HEK293 (cell line): ENCODE results near the gene PTPRJ.

Source experiments
- CTCF ChIA-PET: fragments of 350-600 bp; formaldehyde crosslinking; extraction: SDS; loops from one replicate; lab custom pipeline; 2021; ENCODE audit warnings: antibody characterized with exemption; lab: Yijun Ruan, JAX
- POLR2A ChIA-PET: fragments of 300-600 bp; formaldehyde crosslinking; extraction: SDS; loops from one replicate; lab custom pipeline; 2020; ENCODE audit warnings: antibody characterized with exemption, inconsistent platforms; lab: Yijun Ruan, JAX
- H3K27ac ChIP-seq: fragments of 200-500 bp; sonication (Bioruptor generic); 2 replicates; pipeline ENCODE4 v1.5.1; 2014; ENCODE audit warnings: low read depth, low read length, control low read depth, inconsistent platforms; ENCODE audit errors: extremely low read depth
- H3K36me3 ChIP-seq, 2 experiments: fragments of 200-500 bp in 1 of 2; sonication (Bioruptor generic) in 1 of 2; 1 replicate in 1 of 2; 2 replicates in 1 of 2; pipeline ENCODE4 v1.5.1; 2014 to 2017; ENCODE audit warnings: inconsistent platforms in 2 of 2, low read length in 2 of 2; ENCODE audit not compliant: control insufficient read depth in 2 of 2, insufficient read depth in 1 of 2
- H3K4me1 ChIP-seq: fragments of 200-500 bp; sonication (Bioruptor generic); 2 replicates; pipeline ENCODE4 v1.5.1; 2014; ENCODE audit warnings: mild to moderate bottlenecking, low read length, inconsistent platforms; ENCODE audit not compliant: control insufficient read depth, insufficient read depth
- H3K4me3 ChIP-seq: 2 replicates; pipeline ENCODE4 v1.5.1; 2011; ENCODE audit warnings: low read depth, mild to moderate bottlenecking, control low read depth, low read length, moderate library complexity
- H3K9me3 ChIP-seq: fragments of 200-500 bp; sonication (Bioruptor generic); 2 replicates; pipeline ENCODE4 v1.5.1; 2014; ENCODE audit warnings: low read depth, low read length, inconsistent platforms; ENCODE audit not compliant: control insufficient read depth, insufficient read depth
- BCL6B ChIP-seq: fragments of 450-650 bp; formaldehyde crosslinking; IDR thresholded peaks from 2 replicates; pipeline ENCODE4 v1.5.1; 2017; ENCODE audit warnings: missing biosample characterization, missing genetic modification characterization
- EGR2 ChIP-seq: fragments of 450-650 bp; formaldehyde crosslinking; IDR thresholded peaks from 2 replicates; pipeline ENCODE4 v1.5.1; 2016; ENCODE audit warnings: low read depth, missing biosample characterization, missing genetic modification characterization
- ELK4 ChIP-seq: IDR thresholded peaks from 2 replicates; pipeline ENCODE4 v1.6.1; 2011; ENCODE audit warnings: mild to moderate bottlenecking, low read depth, low read length, borderline replicate concordance
- HOXD13 ChIP-seq: sonication (generic); formaldehyde crosslinking; IDR thresholded peaks from 2 replicates; pipeline ENCODE4 v1.8.0; 2022; ENCODE audit warnings: missing genetic modification reagents, borderline replicate concordance
- PRDM1 ChIP-seq: fragments of 450-650 bp; formaldehyde crosslinking; IDR thresholded peaks from 2 replicates; pipeline ENCODE4; 2016; ENCODE audit warnings: missing biosample characterization, missing genetic modification characterization
- PRDM4 ChIP-seq: fragments of 450-650 bp; formaldehyde crosslinking; IDR thresholded peaks from 2 replicates; pipeline ENCODE4 v1.5.1; 2017; ENCODE audit warnings: missing biosample characterization, missing genetic modification characterization
- REST ChIP-seq: fragments of 450-650 bp; formaldehyde crosslinking; IDR thresholded peaks from 2 replicates; pipeline ENCODE4 v1.5.1; 2016; ENCODE audit warnings: missing biosample characterization, missing genetic modification characterization
- SP3 ChIP-seq: fragments of 450-650 bp; formaldehyde crosslinking; IDR thresholded peaks from 2 replicates; pipeline ENCODE4 v1.5.1; 2016; ENCODE audit warnings: missing biosample characterization, missing genetic modification characterization
- ZEB2 ChIP-seq: fragments of 450-650 bp; formaldehyde crosslinking; IDR thresholded peaks from 2 replicates; pipeline ENCODE4 v1.5.1; 2016; ENCODE audit warnings: missing biosample characterization, missing genetic modification characterization
- ZFP3 ChIP-seq: fragments of 450-650 bp; formaldehyde crosslinking; IDR thresholded peaks from 2 replicates; pipeline ENCODE4 v1.5.1; 2016; ENCODE audit warnings: low read depth, missing biosample characterization, missing genetic modification characterization
- ZNF112 ChIP-seq: fragments of 450-650 bp; formaldehyde crosslinking; IDR thresholded peaks from 2 replicates; pipeline ENCODE4 v1.5.0; 2017; ENCODE audit warnings: missing biosample characterization, missing genetic modification characterization
- ZNF221 ChIP-seq: fragments of 450-650 bp; formaldehyde crosslinking; IDR thresholded peaks from 2 replicates; pipeline ENCODE4 v1.5.1; 2017; ENCODE audit warnings: missing biosample characterization, missing genetic modification characterization, borderline replicate concordance
- ZNF266 ChIP-seq: fragments of 450-650 bp; formaldehyde crosslinking; IDR thresholded peaks from 2 replicates; pipeline ENCODE4 v1.5.1; 2016; ENCODE audit warnings: missing biosample characterization, missing genetic modification characterization, low read depth
- ZNF292 ChIP-seq: fragments of 450-650 bp; formaldehyde crosslinking; IDR thresholded peaks from 2 replicates; pipeline ENCODE4 v1.5.1; 2016; ENCODE audit warnings: low read depth, missing biosample characterization, missing genetic modification characterization, borderline replicate concordance
- ZNF37A ChIP-seq: fragments of 450-650 bp; IDR thresholded peaks from 2 replicates; pipeline ENCODE4 v1.5.1; 2018; ENCODE audit warnings: missing biosample characterization, missing genetic modification characterization
- ZNF571 ChIP-seq: fragments of 450-650 bp; formaldehyde crosslinking; IDR thresholded peaks from 2 replicates; pipeline ENCODE4 v1.5.0; 2017; ENCODE audit warnings: missing biosample characterization, missing genetic modification characterization
- ZNF629 ChIP-seq: fragments of 450-650 bp; formaldehyde crosslinking; IDR thresholded peaks from 2 replicates; pipeline ENCODE4 v1.5.1; 2017; ENCODE audit warnings: missing biosample characterization, missing genetic modification characterization
- ZNF777 ChIP-seq: fragments of 450-650 bp; formaldehyde crosslinking; IDR thresholded peaks from 2 replicates; pipeline ENCODE4 v1.5.1; 2017; ENCODE audit warnings: missing biosample characterization, missing genetic modification characterization, borderline replicate concordance
- ZNF785 ChIP-seq: fragments of 450-650 bp; formaldehyde crosslinking; IDR thresholded peaks from 2 replicates; pipeline ENCODE4 v1.5.1; 2016; ENCODE audit warnings: missing biosample characterization, missing genetic modification characterization
- ZSCAN18 ChIP-seq: fragments of 450-650 bp; formaldehyde crosslinking; IDR thresholded peaks from 2 replicates; pipeline ENCODE4 v1.5.1; 2016; ENCODE audit warnings: missing biosample characterization, missing genetic modification characterization
- ZSCAN23 ChIP-seq: fragments of 450-650 bp; formaldehyde crosslinking; IDR thresholded peaks from 2 replicates; pipeline ENCODE4 v1.5.1; 2016; ENCODE audit warnings: missing biosample characterization, missing genetic modification characterization
- ZXDB ChIP-seq: fragments of 450-650 bp; formaldehyde crosslinking; IDR thresholded peaks from 2 replicates; pipeline ENCODE4 v1.5.1; 2016; ENCODE audit warnings: missing biosample characterization, missing genetic modification characterization

PTPRJ gene

GRCh38 chr11:48019217-48019584 is 38.8 kb downstream of the PTPRJ start (continued):
- TF ChIP-seq ZNF112 (no peak), ZXDB (tag by site-specific recombination) (no peak), HOXD13 (CRISPR knock-in tag) (no peak)

- H3K9me3 ChIP-seq: no peaks in the 10 kb centered on the region
- H3K36me3 ChIP-seq: no peaks in the 10 kb centered on the region
- CTCF ChIA-PET: no interaction called here
- no peak overlapping the region for H3K27ac ChIP-seq
- no peak for TF ChIP-seq BCL6B (tag by site-specific recombination)
- TF ChIP-seq ZNF266: no peak
- TF ChIP-seq ELK4: no peak
- peaks cover 5% of the 10 kb centered on the region; the same call in 1 of the 2 replicates for H3K4me1 ChIP-seq
- no peak overlapping the region for H3K4me3 ChIP-seq
- POLR2A ChIA-PET: no interaction called here
These were observed 39.2 kb downstream of the PTPRJ start for GRCh38 chr11:48019595-48019994.

- H3K4me3 ChIP-seq: no peak overlapping the region
- TF ChIP-seq ZFP3: no peak
- TF ChIP-seq ZNF266: no peak
- TF ChIP-seq ZSCAN23: no peak
- no peak for TF ChIP-seq ZNF37A (tag by site-specific recombination)
- TF ChIP-seq SP3 (tag by site-specific recombination): no peak
- TF ChIP-seq ZNF292 (tag by site-specific recombination): no peak
- TF ChIP-seq ZNF629: no peak
- TF ChIP-seq PRDM4 (tag by site-specific recombination): no peak
- no peak for TF ChIP-seq ZSCAN18 (tag by site-specific recombination)
- no peak for TF ChIP-seq PRDM1 (tag by site-specific recombination)
- no peak for TF ChIP-seq ZNF785
- no peak for TF ChIP-seq ZEB2 (tag by site-specific recombination)
- no peak for TF ChIP-seq REST (tag by site-specific recombination)
- no peak for TF ChIP-seq ZNF221 (tag by site-specific recombination)
- no peak for TF ChIP-seq ZNF571 (tag by site-specific recombination)
- no peak for TF ChIP-seq EGR2
- TF ChIP-seq ZNF777: no peak
- TF ChIP-seq, all 188 proteins: peak for 0
- H3K27ac ChIP-seq: no peak overlapping the region
- peaks cover 5% of the 10 kb centered on the region; the same call in 1 of the 2 replicates for H3K4me1 ChIP-seq
- ChIA-PET CTCF (interaction anchor here (0.6 kb wide), 1 partner anchor 287 kb away, joined by 3 read pairs; no protein-coding TSS in a partner anchor), POLR2A (no interaction called here)
- H3K36me3 ChIP-seq: no peaks in the 10 kb centered on the region
- no peaks in the 10 kb centered on the region for H3K9me3 ChIP-seq
These were observed 39.9 kb downstream of the PTPRJ start for GRCh38 chr11:48020092-48020755.
